IMR-90 (cell line): Measurements from ENCODE around the gene RIC8B. TPM values are rescaled to one million over a fixed set of nuclear protein-coding genes. Genes with fewer than 3 reads are reported as not detected.

Source experiments
- ATAC-seq: fragments of 200-7000 bp; cut with Tn5 transposase; 2 replicates; pipeline ENCODE4 v1.9.1; 2020; ENCODE audit warnings: low read depth, mild to moderate bottlenecking, moderate library complexity
- BruUV-seq: library from RNA; stranded (reverse); fragments of 400-500 nt; replicated peaks from 2 replicates; lab custom pipeline; 2021; lab: Mats Ljungman, UMichigan
- CTCF ChIA-PET: fragments of 300-600 bp; formaldehyde crosslinking; extraction: SDS; loops from one replicate; lab custom pipeline; 2021; ENCODE audit warnings: antibody characterized with exemption; lab: Yijun Ruan, JAX
- POLR2A ChIA-PET: fragments of 300-600 bp; sonication (Branson Sonifier 250); formaldehyde crosslinking; loops from one replicate; lab custom pipeline; 2022; ENCODE audit warnings: antibody characterized with exemption; ENCODE audit not compliant: unreplicated experiment; lab: Charles Lee
- DNase-seq: peaks from one replicate; pipeline ENCODE4 v3.0.0; 2013
- H2AFZ ChIP-seq: replicated peaks from 2 replicates; pipeline ENCODE3; 2013; ENCODE audit warnings: low read length, mild to moderate bottlenecking; ENCODE audit not compliant: poor library complexity
- H2AK5ac ChIP-seq: 2 replicates; pipeline ENCODE4 v1.6.1; 2013; ENCODE audit warnings: low read depth, low read length, inconsistent platforms
- H2AK9ac ChIP-seq: replicated peaks from 2 replicates; pipeline ENCODE3; 2013; ENCODE audit warnings: mild to moderate bottlenecking, low read depth, low read length, moderate library complexity; ENCODE audit not compliant: poor library complexity
- H2BK120ac ChIP-seq: 2 replicates; pipeline ENCODE4 v1.6.1; 2013; ENCODE audit warnings: low read depth, low read length, inconsistent platforms
- H2BK15ac ChIP-seq: 3 replicates; pipeline ENCODE4 v1.6.1; 2013; ENCODE audit warnings: low read depth, low read length, inconsistent platforms
- H2BK20ac ChIP-seq: 2 replicates; pipeline ENCODE4 v1.6.1; 2013; ENCODE audit warnings: low read depth, mild to moderate bottlenecking, inconsistent platforms, low read length, moderate library complexity
- H2BK5ac ChIP-seq: 2 replicates; pipeline ENCODE4 v1.6.1; 2013; ENCODE audit warnings: mild to moderate bottlenecking, low read depth, low read length, inconsistent platforms; ENCODE audit not compliant: poor library complexity, severe bottlenecking
- H3K14ac ChIP-seq: replicated peaks from 2 replicates; pipeline ENCODE4 v1.6.1; 2013; ENCODE audit warnings: low read depth, low read length, inconsistent platforms
- H3K18ac ChIP-seq: 2 replicates; pipeline ENCODE4 v1.6.1; 2013; ENCODE audit warnings: low read depth, low read length, control low read depth
- H3K23ac ChIP-seq: 2 replicates; pipeline ENCODE4 v1.6.1; 2013; ENCODE audit warnings: low read depth, low read length, inconsistent platforms
- H3K27ac ChIP-seq: 2 replicates; pipeline ENCODE4 v1.5.1; 2013; ENCODE audit warnings: mild to moderate bottlenecking, control low read depth, low read length; ENCODE audit not compliant: insufficient read depth
- H3K27me3 ChIP-seq: 2 replicates; pipeline ENCODE4 v1.6.1; 2013; ENCODE audit warnings: low read length; ENCODE audit not compliant: control insufficient read depth, insufficient read depth
- H3K36me3 ChIP-seq: 2 replicates; pipeline ENCODE4 v1.6.1; 2013; ENCODE audit warnings: low read length, mixed read lengths; ENCODE audit not compliant: control insufficient read depth, insufficient read depth
- H3K4ac ChIP-seq: 2 replicates; pipeline ENCODE4 v1.6.1; 2013; ENCODE audit warnings: low read depth, low read length, inconsistent platforms
- H3K4me1 ChIP-seq: 2 replicates; pipeline ENCODE4 v1.6.1; 2013; ENCODE audit warnings: low read length, mixed read lengths; ENCODE audit not compliant: control insufficient read depth, insufficient read depth
- H3K4me2 ChIP-seq: 2 replicates; pipeline ENCODE4 v1.6.1; 2013; ENCODE audit warnings: low read depth, mild to moderate bottlenecking, control low read depth, low read length, moderate library complexity
- H3K4me3 ChIP-seq: 2 replicates; pipeline ENCODE4 v1.5.1; 2013; ENCODE audit warnings: low read depth, mild to moderate bottlenecking, control low read depth, low read length, moderate library complexity; ENCODE audit not compliant: insufficient read depth
- H3K56ac ChIP-seq: 2 replicates; pipeline ENCODE4 v1.6.1; 2013; ENCODE audit warnings: low read length, inconsistent platforms; ENCODE audit not compliant: insufficient read depth; ENCODE audit errors: extremely low read depth
- H3K79me1 ChIP-seq, 2 experiments: 2 replicates each; pipeline ENCODE4 v1.6.1; 2013; ENCODE audit warnings: low read length in 2 of 2, inconsistent platforms in 1 of 2, low read depth in 1 of 2
- H3K9ac ChIP-seq: 2 replicates; pipeline ENCODE4 v1.6.1; 2013; ENCODE audit warnings: low read depth, low read length, control low read depth
- H3K9me1 ChIP-seq: 2 replicates; pipeline ENCODE4 v1.6.1; 2013; ENCODE audit warnings: low read length, inconsistent platforms; ENCODE audit not compliant: insufficient read depth
- H3K9me3 ChIP-seq: 2 replicates; pipeline ENCODE4 v1.6.1; 2013; ENCODE audit warnings: low read length; ENCODE audit not compliant: control insufficient read depth, insufficient read depth
- H4K20me1 ChIP-seq: 2 replicates; pipeline ENCODE4 v1.6.1; 2013; ENCODE audit warnings: low read length, inconsistent platforms; ENCODE audit not compliant: insufficient read depth
- H4K5ac ChIP-seq: 2 replicates; pipeline ENCODE4 v1.6.1; 2013; ENCODE audit warnings: mild to moderate bottlenecking, low read depth, low read length, control low read depth
- H4K8ac ChIP-seq, 2 experiments: 2 replicates each; pipeline ENCODE4 v1.6.1; 2013; ENCODE audit warnings: low read depth in 2 of 2, low read length in 2 of 2, control low read depth in 1 of 2, inconsistent platforms in 1 of 2
- H4K91ac ChIP-seq: 2 replicates; pipeline ENCODE4 v1.6.1; 2013; ENCODE audit warnings: low read depth, low read length, inconsistent platforms; ENCODE audit not compliant: insufficient read depth
- CEBPB ChIP-seq: IDR thresholded peaks from 2 replicates; pipeline ENCODE4 v1.6.1; 2012; ENCODE audit warnings: low read depth, low read length, improper control_type of control experiment
- CTCF ChIP-seq: conservative IDR thresholded peaks from 2 replicates; pipeline ENCODE4 v1.5.1; 2012; ENCODE audit warnings: mild to moderate bottlenecking, low read depth, low read length, improper control_type of control experiment
- FOS ChIP-seq: fragments of 150-350 bp; IDR thresholded peaks from 2 replicates; pipeline ENCODE4 v1.6.1; 2016; ENCODE audit warnings: low read depth, low read length
- MAFK ChIP-seq: IDR thresholded peaks from 2 replicates; pipeline ENCODE4 v1.6.1; 2012; ENCODE audit warnings: low read depth, low read length, improper control_type of control experiment
- MXI1 ChIP-seq: IDR thresholded peaks from 2 replicates; pipeline ENCODE4 v1.6.1; 2012; ENCODE audit warnings: low read depth, mild to moderate bottlenecking, low read length, moderate library complexity, borderline replicate concordance
- POLR2A ChIP-seq: IDR thresholded peaks from 2 replicates; pipeline ENCODE4 v1.6.1; 2012; ENCODE audit warnings: mild to moderate bottlenecking, low read depth, low read length
- RAD21 ChIP-seq: IDR thresholded peaks from 2 replicates; pipeline ENCODE4 v1.6.1; 2012; ENCODE audit warnings: low read length, improper control_type of control experiment
- RCOR1 ChIP-seq: IDR thresholded peaks from 2 replicates; pipeline ENCODE4 v1.6.1; 2012; ENCODE audit warnings: mild to moderate bottlenecking, low read length, improper control_type of control experiment; ENCODE audit not compliant: insufficient replicate concordance
- SMC3 ChIP-seq: fragments of 150-350 bp; IDR thresholded peaks from 2 replicates; pipeline ENCODE4 v1.6.1; 2016; ENCODE audit warnings: low read depth, mild to moderate bottlenecking, antibody characterized with exemption, low read length, moderate library complexity
- WGBS, 2 experiments: methylation state at CpG; one replicate each; pipeline versions ENCODE4 v1.1.5 to v1.1.7; 2013; ENCODE audit warnings: missing lambda C conversion rate in 2 of 2; ENCODE audit not compliant: insufficient read length in 1 of 2; ENCODE audit errors: extremely low coverage in 2 of 2; 5-methylcytosine and 5-hydroxymethylcytosine counted together
- dilution Hi-C: fragments of 300-500 bp; cut with HindIII; formaldehyde crosslinking; loops from one replicate; pipeline ENCODE4 v1.14.3; 2018; ENCODE audit warnings: low sequenced_read_pairs; ENCODE audit not compliant: unreplicated experiment
- in situ Hi-C: fragments of 300-500 bp; cut with MboI; formaldehyde crosslinking; loops from 3 replicates; pipeline ENCODE4 v1.14.3; 2019; ENCODE audit warnings: low sequenced_read_pairs, inconsistent platforms, mixed read lengths
- intact Hi-C: fragments of 100-400 bp; cut with micrococcal nuclease; formaldehyde crosslinking; loops from 2 replicates; pipeline ENCODE4 v1.10.0; 2022
- polyA plus RNA-seq, 3 experiments: library from polyadenylated mRNA; depleted of rRNA; stranded (reverse); fragments of >200 nt; gene quantifications; 2 replicates each; pipeline ENCODE4 v1.2.3, GENCODE V29; 2012; ENCODE audit warnings: low replicate concordance in 1 of 3
- total RNA-seq: library from RNA; depleted of rRNA; stranded (reverse); fragments of >200 nt; gene quantifications from 2 replicates; pipeline ENCODE4 v1.2.3, GENCODE V29; 2012

RIC8B gene
- total and polyA plus RNA-seq, 2 of the 4 experiments (the other 2 are of a cell fraction) = 5.5 to 19.5 TPM

- no peak for DNase-seq
- peaks cover 2% of the 10 kb centered on the region for H3K27me3 ChIP-seq
- H2AFZ ChIP-seq = no peak overlapping the region
- in situ Hi-C loops = no loop called here
- H3K4me1 ChIP-seq = no peaks in the 10 kb centered on the region
- H4K20me1 ChIP-seq = no peaks in the 10 kb centered on the region
- no peak overlapping the region for H2BK20ac ChIP-seq
- no peak overlapping the region for H2AK9ac ChIP-seq
- H2BK120ac ChIP-seq = no peak overlapping the region
- no peak overlapping the region for H2BK5ac ChIP-seq
- no peak overlapping the region for H3K18ac ChIP-seq
- H4K8ac ChIP-seq = no peak overlapping the region
- H2BK15ac ChIP-seq = no peak overlapping the region
- no peaks in the 10 kb centered on the region for H3K9me3 ChIP-seq
- H3K4ac ChIP-seq = no peak overlapping the region
- WGBS, 2 experiments = no CpG with 5 or more reads among the region's 4 CpGs
- no peak overlapping the region for H3K4me3 ChIP-seq
- no peaks in the 10 kb centered on the region for H3K9me1 ChIP-seq
- H3K4me2 ChIP-seq = no peak overlapping the region
- no peak for TF ChIP-seq MXI1
- no peak for TF ChIP-seq CTCF
- no peak for TF ChIP-seq POLR2A
- no peak for TF ChIP-seq RAD21
- TF ChIP-seq FOS = no peak
- TF ChIP-seq RCOR1 = no peak
- no peak for TF ChIP-seq CEBPB
- no peak for TF ChIP-seq SMC3
- no peak for TF ChIP-seq MAFK
- no peak overlapping the region for H2AK5ac ChIP-seq
- dilution Hi-C loops = no loop called here
- H3K23ac ChIP-seq = no peak overlapping the region
- H3K56ac ChIP-seq = no peak overlapping the region
- ChIA-PET POLR2A (no interaction called here), CTCF (no interaction called here)
- H3K27ac ChIP-seq = no peak overlapping the region
- intact Hi-C loops = no loop called here
- BruUV-seq = no TSS peak
- no peak overlapping the region for H4K5ac ChIP-seq
- H3K79me1 ChIP-seq = no peaks in the 10 kb centered on the region
- no peak overlapping the region for H3K9ac ChIP-seq
- H3K36me3 ChIP-seq = no peaks in the 10 kb centered on the region
- no peak overlapping the region for H4K91ac ChIP-seq
- H3K14ac ChIP-seq = no peak overlapping the region
- no peak for ATAC-seq
Observed at GRCh38 chr12:106733660-106734059, 40.8 kb upstream of the RIC8B start.
